Trophoblast cell (in vitro differentiated cells and primary cell): ENCODE results near the gene PITX3.

Source experiments
- DNase-seq, 2 donors: peaks; one replicate each; pipeline ENCODE4 v3.0.0-alpha.2; 2016
- H2AFZ ChIP-seq: 2 replicates; pipeline ENCODE4 v1.6.1; 2013; ENCODE audit warnings: low read length, moderate library complexity, mild to moderate bottlenecking; ENCODE audit not compliant: insufficient read depth, poor library complexity
- H2AK5ac ChIP-seq: 2 replicates; pipeline ENCODE4 v1.6.1; 2013; ENCODE audit warnings: mild to moderate bottlenecking, low read length
- H2BK120ac ChIP-seq: 2 replicates; pipeline ENCODE4 v1.6.1; 2013; ENCODE audit warnings: low read length, mild to moderate bottlenecking, moderate library complexity; ENCODE audit not compliant: insufficient read depth, poor library complexity
- H2BK12ac ChIP-seq: 2 replicates; pipeline ENCODE4 v1.6.1; 2013; ENCODE audit warnings: mild to moderate bottlenecking, low read length, moderate library complexity
- H2BK5ac ChIP-seq: 2 replicates; pipeline ENCODE4 v1.6.1; 2013; ENCODE audit warnings: low read length, low read depth, moderate library complexity, mild to moderate bottlenecking; ENCODE audit not compliant: poor library complexity
- H3K14ac ChIP-seq: 2 replicates; pipeline ENCODE4 v1.6.1; 2013; ENCODE audit warnings: mild to moderate bottlenecking, low read length
- H3K18ac ChIP-seq: 2 replicates; pipeline ENCODE4 v1.6.1; 2013; ENCODE audit warnings: mild to moderate bottlenecking, low read length
- H3K23ac ChIP-seq: 2 replicates; pipeline ENCODE4 v1.6.1; 2013; ENCODE audit warnings: low read length
- H3K27ac ChIP-seq: 2 replicates; pipeline ENCODE4 v1.5.1; 2013; ENCODE audit warnings: low read depth, mild to moderate bottlenecking, inconsistent platforms, low read length, moderate library complexity
- H3K27me3 ChIP-seq: 2 replicates; pipeline ENCODE4 v1.6.1; 2013; ENCODE audit warnings: inconsistent platforms, mild to moderate bottlenecking, low read length, moderate library complexity; ENCODE audit not compliant: insufficient read depth
- H3K36me3 ChIP-seq, 2 experiments: 1 replicate in 1 of 2; 2 replicates in 1 of 2; pipeline ENCODE4 v1.6.1; 2013; ENCODE audit warnings: low read length in 2 of 2, mild to moderate bottlenecking in 2 of 2, moderate library complexity in 1 of 2; ENCODE audit not compliant: insufficient read depth in 2 of 2, control insufficient read depth in 1 of 2
- H3K4ac ChIP-seq: 2 replicates; pipeline ENCODE4 v1.6.1; 2013; ENCODE audit warnings: low read depth, mild to moderate bottlenecking, low read length, moderate library complexity
- H3K4me1 ChIP-seq, 2 experiments: 1 replicate in 1 of 2; 2 replicates in 1 of 2; pipeline ENCODE4 v1.6.1; 2013; ENCODE audit warnings: low read length in 2 of 2, mild to moderate bottlenecking in 2 of 2, moderate library complexity in 1 of 2; ENCODE audit not compliant: insufficient read depth in 2 of 2, control insufficient read depth in 1 of 2
- H3K4me2 ChIP-seq: 2 replicates; pipeline ENCODE4 v1.6.1; 2013; ENCODE audit warnings: inconsistent platforms, mild to moderate bottlenecking, low read length, moderate library complexity
- H3K4me3 ChIP-seq: 2 replicates; pipeline ENCODE4 v1.5.1; 2013; ENCODE audit warnings: mild to moderate bottlenecking, low read depth, low read length, inconsistent platforms
- H3K79me1 ChIP-seq: one replicate; pipeline ENCODE4 v1.6.1; 2013; ENCODE audit warnings: low read length
- H3K79me2 ChIP-seq: 2 replicates; pipeline ENCODE4 v1.6.1; 2013; ENCODE audit warnings: low read length, mild to moderate bottlenecking; ENCODE audit not compliant: control insufficient read depth, insufficient read depth, poor library complexity
- H3K9ac ChIP-seq: 2 replicates; pipeline ENCODE4 v1.6.1; 2013; ENCODE audit warnings: mild to moderate bottlenecking, low read length
- H3K9me3 ChIP-seq: 2 replicates; pipeline ENCODE4 v1.6.1; 2013; ENCODE audit warnings: low read depth, mild to moderate bottlenecking, control low read depth, inconsistent platforms, low read length; ENCODE audit not compliant: insufficient read depth
- H4K12ac ChIP-seq: 2 replicates; pipeline ENCODE4 v1.6.1; 2013; ENCODE audit warnings: low read depth, mild to moderate bottlenecking, low read length, moderate library complexity
- H4K8ac ChIP-seq: 2 replicates; pipeline ENCODE4 v1.6.1; 2013; ENCODE audit warnings: low read depth, mild to moderate bottlenecking, low read length, moderate library complexity
- H4K91ac ChIP-seq: one replicate; pipeline ENCODE4 v1.6.1; 2013; ENCODE audit warnings: low read depth, mild to moderate bottlenecking, low read length, moderate library complexity
- WGBS: extraction: QIAGEN DNeasy Blood & Tissue Kit; methylation state at CpG from one replicate; pipeline ENCODE4 v1.1.7; 2013; ENCODE audit warnings: missing lambda C conversion rate; ENCODE audit not compliant: insufficient read length, insufficient coverage; ENCODE audit errors: extremely low coverage; 5-methylcytosine and 5-hydroxymethylcytosine counted together

PITX3 gene

GRCh38 chr10:102268375-102268888, 27.1 kb upstream of the PITX3 start:
- H3K9me3 ChIP-seq = no peaks in the 10 kb centered on the region
- H3K4me1 ChIP-seq = peaks cover 0 to 3% of the 10 kb centered on the region in 2 experiments
- no peak overlapping the region for H3K9ac ChIP-seq
- no peak overlapping the region for H4K12ac ChIP-seq
- no peak overlapping the region for H2BK120ac ChIP-seq
- H3K27me3 ChIP-seq = no peaks in the 10 kb centered on the region
- H3K4me3 ChIP-seq = no peak overlapping the region
- H3K36me3 ChIP-seq = peaks cover 3 to 5% of the 10 kb centered on the region in 2 experiments
- no peak overlapping the region for H2BK12ac ChIP-seq
- DNase-seq = no peak
- H2BK5ac ChIP-seq = no peak overlapping the region
- H2AK5ac ChIP-seq = no peak overlapping the region
- no peak overlapping the region for H3K18ac ChIP-seq
- H3K4ac ChIP-seq = no peak overlapping the region
- H3K4me2 ChIP-seq = no peak overlapping the region
- no peak overlapping the region for H4K8ac ChIP-seq
- H3K79me1 ChIP-seq = no peaks in the 10 kb centered on the region
- H3K79me2 ChIP-seq = no peaks in the 10 kb centered on the region
- no peak overlapping the region for H4K91ac ChIP-seq
- H3K23ac ChIP-seq = no peak overlapping the region
- H3K27ac ChIP-seq = no peak overlapping the region
- no peak overlapping the region for H2AFZ ChIP-seq
- no peak overlapping the region for H3K14ac ChIP-seq

GRCh38 chr10:102267748-102268147, 26.4 kb upstream of the PITX3 start:
- Histone ChIP-seq H4K8ac (no peak overlapping the region), H3K4me3 (no peak overlapping the region), H3K27ac (no peak overlapping the region), H3K4me2 (no peak overlapping the region), H4K12ac (no peak overlapping the region), H2BK5ac (no peak overlapping the region), H3K4me1 (peaks cover 0 to 3% of the 10 kb centered on the region in 2 experiments), H2BK120ac (no peak overlapping the region), H3K23ac (no peak overlapping the region), H3K79me1 (no peaks in the 10 kb centered on the region), H3K79me2 (no peaks in the 10 kb centered on the region), H3K18ac (no peak overlapping the region), H3K36me3 (peaks cover 3 to 6% of the 10 kb centered on the region in 2 experiments), H2AFZ (no peak overlapping the region), H4K91ac (no peak overlapping the region), H3K9me3 (no peaks in the 10 kb centered on the region), H3K9ac (no peak overlapping the region), H3K27me3 (no peaks in the 10 kb centered on the region), H2BK12ac (no peak overlapping the region), H3K14ac (no peak overlapping the region), H2AK5ac (no peak overlapping the region), H3K4ac (no peak overlapping the region)
- DNase-seq = no peak

GRCh38 chr10:102266670-102267069, 25.4 kb upstream of the PITX3 start:
- Histone ChIP-seq H3K4me2 (no peak overlapping the region), H2AK5ac (no peak overlapping the region), H2AFZ (no peak overlapping the region), H3K79me1 (no peaks in the 10 kb centered on the region), H3K36me3 (peaks cover 6 to 13% of the 10 kb centered on the region in 2 experiments), H3K4ac (no peak overlapping the region), H2BK12ac (no peak overlapping the region), H3K79me2 (no peaks in the 10 kb centered on the region), H3K9me3 (no peaks in the 10 kb centered on the region), H3K27me3 (no peaks in the 10 kb centered on the region), H3K14ac (no peak overlapping the region), H3K4me3 (no peak overlapping the region), H3K18ac (no peak overlapping the region), H2BK120ac (no peak overlapping the region), H4K8ac (no peak overlapping the region), H4K12ac (no peak overlapping the region), H3K27ac (no peak overlapping the region), H3K23ac (no peak overlapping the region), H4K91ac (no peak overlapping the region), H2BK5ac (no peak overlapping the region), H3K9ac (no peak overlapping the region), H3K4me1 (peaks cover 0 to 3% of the 10 kb centered on the region in 2 experiments)
- no peak for DNase-seq
- no CpG with 5 or more reads among the region's 3 CpGs for WGBS

- no peak overlapping the region for H3K4me3 ChIP-seq
- no peaks in the 10 kb centered on the region for H3K27me3 ChIP-seq
- no peak overlapping the region for H3K14ac ChIP-seq
- no peak overlapping the region for H2BK5ac ChIP-seq
- peaks cover 0 to 3% of the 10 kb centered on the region in 2 experiments for H3K4me1 ChIP-seq
- no peak overlapping the region for H3K9ac ChIP-seq
- no peak overlapping the region for H3K4ac ChIP-seq
- DNase-seq = no peak
- WGBS = no CpG with 5 or more reads among the region's 4 CpGs
- H4K12ac ChIP-seq = no peak overlapping the region
- no peaks in the 10 kb centered on the region for H3K79me2 ChIP-seq
- no peak overlapping the region for H2AK5ac ChIP-seq
- H3K36me3 ChIP-seq = peaks cover 9 to 23% of the 10 kb centered on the region in 2 experiments
- no peak overlapping the region for H2BK12ac ChIP-seq
- no peak overlapping the region for H3K18ac ChIP-seq
- no peak overlapping the region for H3K23ac ChIP-seq
- no peak overlapping the region for H2AFZ ChIP-seq
- H4K8ac ChIP-seq = no peak overlapping the region
- H3K79me1 ChIP-seq = no peaks in the 10 kb centered on the region
- no peak overlapping the region for H4K91ac ChIP-seq
- H3K27ac ChIP-seq = no peak overlapping the region
- H3K9me3 ChIP-seq = no peaks in the 10 kb centered on the region
- no peak overlapping the region for H3K4me2 ChIP-seq
- no peak overlapping the region for H2BK120ac ChIP-seq
Measured at GRCh38 chr10:102264371-102264770, 23.1 kb upstream of the PITX3 start.
